Measurements from ENCODE around the gene DAB1. TPM values are rescaled to one million over a fixed set of nuclear protein-coding genes. Genes with fewer than 3 reads are reported as not detected.

DAB1 gene
- total RNA-seq, 4 donors from 2014 or later, result 0.48 to 1.2 TPM; not detected in 2

DNA sequence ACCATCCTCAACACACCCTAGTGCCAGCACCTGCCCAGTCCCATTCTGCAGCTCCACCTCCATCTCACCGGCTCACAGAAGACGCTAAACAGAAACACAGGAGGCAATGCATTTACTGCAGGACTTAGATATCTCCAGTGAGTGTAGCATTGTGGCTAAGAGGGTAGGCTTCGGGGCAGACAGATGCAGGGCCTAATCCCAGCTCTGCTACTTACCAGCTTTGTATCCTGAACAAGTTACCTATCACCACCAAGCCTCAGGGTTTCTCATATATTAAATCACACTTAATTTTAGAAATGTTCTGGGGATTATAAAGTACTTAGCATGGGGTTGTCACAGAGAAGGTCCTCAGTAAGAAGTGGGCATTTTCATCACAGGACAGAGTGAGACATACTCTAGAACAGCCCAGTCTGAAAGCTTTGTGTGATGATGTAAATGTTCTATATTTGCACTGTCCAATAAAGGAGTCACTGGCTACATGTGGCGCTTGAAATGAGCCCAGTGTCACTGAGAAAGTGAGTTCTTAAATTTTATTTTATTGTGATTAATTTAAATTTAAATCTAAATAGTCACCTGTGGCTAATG is 308.7 kb downstream of the DAB1 start:
- no peak for TF ChIP-seq POLR2AphosphoS5 (IDR thresholded peaks at IDR 0.05)
- no peak for TF ChIP-seq POLR2A (IDR thresholded peaks at IDR 0.05)
- TF ChIP-seq EP300 (IDR thresholded peaks at IDR 0.05; ENCODE audit: low read depth), result no peak
- TF ChIP-seq, protein P1, sequence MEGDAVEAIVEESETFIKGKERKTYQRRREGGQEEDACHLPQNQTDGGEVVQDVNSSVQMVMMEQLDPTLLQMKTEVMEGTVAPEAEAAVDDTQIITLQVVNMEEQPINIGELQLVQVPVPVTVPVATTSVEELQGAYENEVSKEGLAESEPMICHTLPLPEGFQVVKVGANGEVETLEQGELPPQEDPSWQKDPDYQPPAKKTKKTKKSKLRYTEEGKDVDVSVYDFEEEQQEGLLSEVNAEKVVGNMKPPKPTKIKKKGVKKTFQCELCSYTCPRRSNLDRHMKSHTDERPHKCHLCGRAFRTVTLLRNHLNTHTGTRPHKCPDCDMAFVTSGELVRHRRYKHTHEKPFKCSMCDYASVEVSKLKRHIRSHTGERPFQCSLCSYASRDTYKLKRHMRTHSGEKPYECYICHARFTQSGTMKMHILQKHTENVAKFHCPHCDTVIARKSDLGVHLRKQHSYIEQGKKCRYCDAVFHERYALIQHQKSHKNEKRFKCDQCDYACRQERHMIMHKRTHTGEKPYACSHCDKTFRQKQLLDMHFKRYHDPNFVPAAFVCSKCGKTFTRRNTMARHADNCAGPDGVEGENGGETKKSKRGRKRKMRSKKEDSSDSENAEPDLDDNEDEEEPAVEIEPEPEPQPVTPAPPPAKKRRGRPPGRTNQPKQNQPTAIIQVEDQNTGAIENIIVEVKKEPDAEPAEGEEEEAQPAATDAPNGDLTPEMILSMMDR (IDR thresholded peaks at IDR 0.05), result no peak
- peaks cover 3% of the 10 kb centered on the region for H3K27me3 ChIP-seq
- no peak overlapping the region for H3K27ac ChIP-seq
- no peaks in the 10 kb centered on the region for H3K9me3 ChIP-seq
- H3K4me3 ChIP-seq, result no peak overlapping the region
- intact Hi-C loops (cut with DNase I; ENCODE audit: low total_unique reads), result no loop called here
- no peaks in the 10 kb centered on the region for H3K36me3 ChIP-seq
- DNase-seq, result no peak
- WGBS, 2 donors (ENCODE audit: low coverage in 1 of 2), result 55 to 81% methylated on average over 2 to 4 of the region's 4 CpGs
- H3K4me1 ChIP-seq, result no peaks in the 10 kb centered on the region
- in situ Hi-C loops (cut with MboI; ENCODE audit: low pct_ligation_motif_present in 1 of 4, low pct_unique_long_range_greater_than_20kb in 1 of 4, low sequenced_read_pairs in 3 of 4), result no loop called here

- intact Hi-C loops (cut with DNase I; ENCODE audit: low total_unique reads), result no loop called here
- no peaks in the 10 kb centered on the region for H3K36me3 ChIP-seq
- TF ChIP-seq POLR2AphosphoS5 (IDR thresholded peaks at IDR 0.05) (no peak), POLR2A (IDR thresholded peaks at IDR 0.05) (no peak), EP300 (IDR thresholded peaks at IDR 0.05; ENCODE audit: low read depth) (no peak)
- TF ChIP-seq, protein P1 (IDR thresholded peaks at IDR 0.05), result no peak
- no peak overlapping the region for H3K4me3 ChIP-seq
- 77% methylated on average over 2 of the region's 2 CpGs; no CpG with 5 or more reads in 1 of the 2 donors for WGBS, 2 donors (ENCODE audit: low coverage in 1 of 2)
- in situ Hi-C loops (cut with MboI; ENCODE audit: low pct_ligation_motif_present in 1 of 4, low pct_unique_long_range_greater_than_20kb in 1 of 4, low sequenced_read_pairs in 3 of 4), result no loop called here
- H3K9me3 ChIP-seq, result no peaks in the 10 kb centered on the region
- H3K27me3 ChIP-seq, result no peaks in the 10 kb centered on the region
- no peak for DNase-seq
- H3K27ac ChIP-seq, result no peak overlapping the region
- H3K4me1 ChIP-seq, result no peaks in the 10 kb centered on the region
Measured at GRCh38 chr1:57112148-57112547, 311.7 kb downstream of the DAB1 start.

DNA sequence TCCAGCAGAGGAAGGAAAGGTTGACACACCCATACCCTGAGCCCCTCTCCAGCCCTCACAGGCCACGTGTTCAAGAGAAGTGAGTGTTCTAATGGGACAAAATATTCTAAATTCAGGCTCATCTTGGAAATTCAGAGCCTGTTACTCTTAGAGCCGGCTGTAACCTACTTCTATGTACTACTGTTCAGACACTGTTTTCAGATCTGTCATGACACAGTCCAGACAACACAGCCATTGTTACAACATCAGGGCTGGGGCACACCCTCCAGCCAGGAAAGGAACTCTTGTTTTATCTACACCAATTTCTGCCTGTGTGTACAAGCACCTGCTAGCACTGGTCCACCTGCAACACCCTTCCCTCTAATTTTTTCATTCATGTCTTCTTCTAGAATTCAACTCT is 312.7 kb downstream of the DAB1 start:
- TF ChIP-seq EP300 (IDR thresholded peaks at IDR 0.05; ENCODE audit: low read depth), result no peak
- TF ChIP-seq, protein P1 (IDR thresholded peaks at IDR 0.05), result no peak
- no peak for TF ChIP-seq POLR2AphosphoS5 (IDR thresholded peaks at IDR 0.05)
- TF ChIP-seq POLR2A (IDR thresholded peaks at IDR 0.05), result no peak
- Histone ChIP-seq H3K4me1 (no peaks in the 10 kb centered on the region), H3K27me3 (no peaks in the 10 kb centered on the region), H3K4me3 (no peak overlapping the region), H3K36me3 (no peaks in the 10 kb centered on the region), H3K27ac (no peak overlapping the region), H3K9me3 (no peaks in the 10 kb centered on the region)
- DNase-seq, result no peak
- intact Hi-C loops (cut with DNase I; ENCODE audit: low total_unique reads) (no loop called here), in situ Hi-C loops (cut with MboI; ENCODE audit: low pct_ligation_motif_present in 1 of 4, low pct_unique_long_range_greater_than_20kb in 1 of 4, low sequenced_read_pairs in 3 of 4) (no loop called here)
- 37 to 40% methylated on average over 1 to 2 of the region's 2 CpGs for WGBS, 2 donors (ENCODE audit: low coverage in 1 of 2)

- H3K9me3 ChIP-seq, result no peaks in the 10 kb centered on the region
- no peaks in the 10 kb centered on the region for H3K4me1 ChIP-seq
- H3K27me3 ChIP-seq, result no peaks in the 10 kb centered on the region
- no peak overlapping the region for H3K4me3 ChIP-seq
- no peak for TF ChIP-seq EP300 (IDR thresholded peaks at IDR 0.05; ENCODE audit: low read depth)
- TF ChIP-seq, protein P1 (IDR thresholded peaks at IDR 0.05), result no peak
- TF ChIP-seq POLR2A (IDR thresholded peaks at IDR 0.05), result no peak
- TF ChIP-seq POLR2AphosphoS5 (IDR thresholded peaks at IDR 0.05), result no peak
- H3K27ac ChIP-seq, result no peak overlapping the region
- no peak for DNase-seq
- no peaks in the 10 kb centered on the region for H3K36me3 ChIP-seq
- WGBS, 2 donors (ENCODE audit: low coverage in 1 of 2), result 68 to 85% methylated on average over 2 to 3 of the region's 3 CpGs
- in situ Hi-C loops (cut with MboI; ENCODE audit: low pct_ligation_motif_present in 1 of 4, low pct_unique_long_range_greater_than_20kb in 1 of 4, low sequenced_read_pairs in 3 of 4) (no loop called here), intact Hi-C loops (cut with DNase I; ENCODE audit: low total_unique reads) (no loop called here)
Measured at GRCh38 chr1:57109883-57110282, 314.0 kb downstream of the DAB1 start.

Data from transverse colon (tissue), 4 donors.